Right atrium auricular region (tissue), 2 donors: ENCODE data around the gene MCU. TPM values are rescaled to one million over a fixed set of nuclear protein-coding genes. Genes with fewer than 3 reads are reported as not detected.
"Not testable (repeated sequence)": the region's sequence is repeated elsewhere in the genome, so short reads cannot be mapped to it uniquely, and the experiment has no call there.

Source experiments
- DNase-seq: peaks from one replicate; pipeline ENCODE4 v3.0.0-alpha.2; 2019; ENCODE audit warnings: low spot score
- H3K27ac ChIP-seq, 2 donors: fragments of 200-600 bp; sonication (generic); 1 replicate in 1 of 2; 2 replicates in 1 of 2; pipeline ENCODE4 v1.5.1; 2016 to 2019
- H3K27me3 ChIP-seq, 2 donors: fragments of 200-600 bp; sonication (generic); one replicate each; pipeline versions ENCODE4 v1.5.1 to v1.6.0; 2017 to 2019
- H3K36me3 ChIP-seq: fragments of 200-600 bp; sonication (generic); one replicate; pipeline ENCODE4 v1.5.1; 2016
- H3K4me1 ChIP-seq, 2 donors: fragments of 200-600 bp; sonication (generic); one replicate each; pipeline versions ENCODE4 v1.5.1 to v1.6.0; 2017 to 2019
- H3K4me3 ChIP-seq, 2 donors: fragments of 200-600 bp; sonication (generic); 1 replicate in 1 of 2; 2 replicates in 1 of 2; pipeline ENCODE4 v1.5.1; 2017 to 2019; ENCODE audit warnings: mild to moderate bottlenecking in 1 of 2, moderate library complexity in 1 of 2
- H3K9me3 ChIP-seq, 2 donors: fragments of 200-600 bp; sonication (generic); one replicate each; pipeline ENCODE4 v1.5.1; 2019
- CTCF ChIP-seq, 2 donors: fragments of 200-600 bp; sonication (generic); IDR thresholded peaks; one replicate each; pipeline ENCODE4 v1.5.1; 2019; ENCODE audit warnings: antibody characterized with exemption in 2 of 2
- total RNA-seq, 2 donors: library from RNA; depleted of rRNA; stranded (reverse); fragments of >200 nt; gene quantifications; one replicate each; pipeline ENCODE4 v1.1.0, GENCODE V29; 2016

MCU gene
- total RNA-seq, 2 donors from 2014 or later = 12.4 to 14.2 TPM

- Histone ChIP-seq H3K27ac (no peak overlapping the region), H3K4me3 (no peak overlapping the region), H3K9me3 (no peaks in the 10 kb centered on the region), H3K36me3 (no peaks in the 10 kb centered on the region), H3K4me1 (no peaks in the 10 kb centered on the region), H3K27me3 (no peaks in the 10 kb centered on the region)
- DNase-seq = no peak
- no peak for TF ChIP-seq CTCF (IDR thresholded peaks at IDR 0.05)
Observed at GRCh38 chr10:72753760-72754231, 61.9 kb downstream of the MCU start.

DNA sequence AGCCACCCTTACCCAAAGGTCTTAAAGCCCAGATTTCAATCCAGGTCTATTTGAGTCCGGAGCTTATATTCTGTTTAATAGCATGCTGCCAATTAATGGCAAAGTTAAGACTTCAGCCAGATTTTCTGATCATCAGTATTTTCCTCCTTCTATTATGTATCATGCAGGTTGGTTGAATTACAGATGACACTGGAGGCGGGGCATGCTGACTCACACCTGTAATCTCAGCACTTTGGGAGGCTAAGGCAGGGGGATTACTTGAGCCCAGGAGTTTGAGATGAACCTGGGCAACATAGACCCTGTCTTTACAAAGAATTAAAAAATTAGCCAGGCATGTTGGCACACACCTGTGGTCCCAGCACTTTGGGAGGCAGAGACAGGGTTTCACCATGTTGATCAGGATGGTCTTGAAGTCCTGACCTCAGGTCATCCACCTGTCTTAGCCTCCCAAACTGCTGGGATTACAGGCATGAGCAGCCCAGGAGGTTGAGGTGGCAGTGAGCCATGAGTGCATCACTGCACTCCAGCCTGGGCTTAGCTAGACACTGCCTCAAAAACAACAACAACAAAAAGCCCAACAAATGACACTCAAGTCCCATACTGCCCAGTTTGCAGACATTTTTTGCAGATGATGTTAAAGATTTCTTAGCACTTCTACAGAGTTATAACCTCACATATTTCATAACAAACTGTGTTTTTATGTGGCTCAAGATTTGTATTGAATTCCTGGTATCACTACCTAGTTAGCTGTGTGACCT, 62.5 kb downstream of the MCU start:
- no peak for TF ChIP-seq CTCF (IDR thresholded peaks at IDR 0.05)
- DNase-seq = no peak
- no peaks in the 10 kb centered on the region for H3K27me3 ChIP-seq
- no peak overlapping the region for H3K27ac ChIP-seq
- H3K4me1 ChIP-seq = no peaks in the 10 kb centered on the region
- H3K4me3 ChIP-seq = no peak overlapping the region
- H3K36me3 ChIP-seq = no peaks in the 10 kb centered on the region
- no peaks in the 10 kb centered on the region for H3K9me3 ChIP-seq

GRCh38 chr10:72756674-72757385, 64.9 kb downstream of the MCU start:
- no peak for DNase-seq
- no peaks in the 10 kb centered on the region for H3K9me3 ChIP-seq
- peaks cover 0 to 3% of the 10 kb centered on the region in 2 donors for H3K4me1 ChIP-seq
- no peaks in the 10 kb centered on the region for H3K27me3 ChIP-seq
- H3K36me3 ChIP-seq = no peaks in the 10 kb centered on the region
- TF ChIP-seq CTCF (IDR thresholded peaks at IDR 0.05) = no peak
- no peak overlapping the region for H3K27ac ChIP-seq
- no peak overlapping the region for H3K4me3 ChIP-seq

GRCh38 chr10:72757732-72758131, 65.8 kb downstream of the MCU start:
- TF ChIP-seq CTCF (IDR thresholded peaks at IDR 0.05) = no peak
- Histone ChIP-seq H3K27ac (no peak overlapping the region), H3K4me3 (no peak overlapping the region), H3K36me3 (no peaks in the 10 kb centered on the region), H3K27me3 (no peaks in the 10 kb centered on the region), H3K4me1 (peaks cover 0 to 9% of the 10 kb centered on the region in 2 donors), H3K9me3 (no peaks in the 10 kb centered on the region)
- DNase-seq = no peak

DNA sequence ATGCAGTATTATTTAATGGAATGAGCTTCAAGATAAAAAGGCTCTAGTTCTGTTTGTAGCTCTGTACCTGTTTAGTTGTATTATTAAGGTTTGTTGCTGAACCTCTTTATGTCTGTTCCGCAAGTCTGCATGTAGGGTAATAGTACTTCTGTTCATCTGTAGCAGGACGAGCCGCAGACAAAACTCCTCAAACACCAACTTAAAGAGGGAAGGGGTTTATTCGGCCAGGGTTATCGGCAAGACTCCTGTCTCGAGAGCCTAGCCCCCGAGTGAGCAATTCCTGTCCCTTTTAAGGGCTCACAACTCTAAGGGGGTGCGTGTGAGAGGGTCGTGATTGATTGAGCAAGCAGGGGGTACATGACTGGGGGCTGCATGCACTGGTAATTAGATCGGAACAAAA, 67.0 kb downstream of the MCU start:
- not testable (repeated sequence) for H3K4me3 ChIP-seq, DNase-seq, H3K9me3 ChIP-seq, H3K27me3 ChIP-seq, H3K36me3 ChIP-seq, H3K27ac ChIP-seq
- peaks cover 0 to 16% of the 10 kb centered on the region in 2 donors for H3K4me1 ChIP-seq

DNA sequence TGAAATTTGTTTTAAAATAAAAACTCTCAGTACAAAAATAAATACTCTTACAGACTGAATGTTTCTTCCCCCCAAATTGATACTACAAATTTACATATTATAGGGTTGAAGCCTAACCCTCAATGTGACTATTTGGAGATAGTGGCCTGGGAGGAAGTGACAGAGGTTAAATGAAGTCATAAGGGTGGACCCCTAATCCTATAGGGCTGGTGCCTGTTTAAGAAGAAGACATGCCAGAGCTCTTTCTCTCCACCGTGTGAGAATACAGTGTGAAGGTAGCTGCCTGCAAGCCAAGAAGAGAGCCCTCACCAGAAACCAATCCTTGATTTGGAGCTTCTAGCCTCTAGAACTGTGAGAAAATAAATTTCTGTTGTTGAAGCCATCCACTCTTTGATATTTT, 67.6 kb downstream of the MCU start:
- Histone ChIP-seq H3K4me3 (no peak overlapping the region), H3K27ac (no peak overlapping the region), H3K9me3 (no peaks in the 10 kb centered on the region), H3K27me3 (no peaks in the 10 kb centered on the region), H3K36me3 (no peaks in the 10 kb centered on the region), H3K4me1 (peaks cover 0 to 16% of the 10 kb centered on the region in 2 donors)
- TF ChIP-seq CTCF (IDR thresholded peaks at IDR 0.05) = no peak
- no peak for DNase-seq
